HEK293T (cell line): Measurements from ENCODE around the gene HES4.

Source experiments
- CTCF ChIA-PET: fragments of 350-600 bp; formaldehyde crosslinking; extraction: SDS; loops from one replicate; lab custom pipeline; 2021; ENCODE audit warnings: antibody characterized with exemption, inconsistent platforms; lab: Yijun Ruan, JAX
- POLR2A ChIA-PET: fragments of 350-600 bp; formaldehyde crosslinking; extraction: SDS; loops from one replicate; lab custom pipeline; 2020; ENCODE audit warnings: antibody characterized with exemption, inconsistent platforms; lab: Yijun Ruan, JAX
- DNase-seq: peaks from one replicate; pipeline ENCODE4 v3.0.0; 2012; ENCODE audit warnings: mixed read lengths; ENCODE audit errors: extremely low spot score
- ARNT ChIP-seq: fragments of 450-650 bp; IDR thresholded peaks from 2 replicates; pipeline ENCODE4 v1.6.1; 2017; ENCODE audit warnings: mild to moderate bottlenecking
- BHLHE40 ChIP-seq: fragments of 450-650 bp; IDR thresholded peaks from 2 replicates; pipeline ENCODE4 v1.6.1; 2016; ENCODE audit warnings: mild to moderate bottlenecking, moderate library complexity, borderline replicate concordance
- CTBP1 ChIP-seq: fragments of 450-650 bp; IDR thresholded peaks from 2 replicates; pipeline ENCODE4 v1.6.1; 2016; ENCODE audit warnings: borderline replicate concordance
- ELF4 ChIP-seq: fragments of 450-650 bp; IDR thresholded peaks from 2 replicates; pipeline ENCODE4 v1.6.1; 2017; ENCODE audit warnings: antibody characterized with exemption
- FOXA1 ChIP-seq: fragments of 450-650 bp; IDR thresholded peaks from 2 replicates; pipeline ENCODE4 v1.6.1; 2016; ENCODE audit warnings: mild to moderate bottlenecking
- FOXK2 ChIP-seq: fragments of 450-650 bp; IDR thresholded peaks from 2 replicates; pipeline ENCODE4 v1.6.1; 2016; ENCODE audit warnings: mild to moderate bottlenecking
- FOXM1 ChIP-seq: fragments of 450-650 bp; IDR thresholded peaks from 2 replicates; pipeline ENCODE4 v1.6.1; 2017; ENCODE audit warnings: mild to moderate bottlenecking, borderline replicate concordance
- HDGF ChIP-seq: fragments of 450-650 bp; IDR thresholded peaks from 2 replicates; pipeline ENCODE4 v1.6.1; 2017; ENCODE audit warnings: antibody characterized with exemption, borderline replicate concordance
- L3MBTL2 ChIP-seq: fragments of 450-650 bp; conservative IDR thresholded peaks from 2 replicates; pipeline ENCODE4 v1.6.1; 2016; ENCODE audit warnings: mild to moderate bottlenecking
- LEF1 ChIP-seq: fragments of 450-650 bp; IDR thresholded peaks from 2 replicates; pipeline ENCODE4 v1.6.1; 2017; ENCODE audit warnings: mild to moderate bottlenecking, borderline replicate concordance
- NFRKB ChIP-seq: fragments of 450-650 bp; IDR thresholded peaks from 2 replicates; pipeline ENCODE4 v1.6.1; 2016; ENCODE audit warnings: mild to moderate bottlenecking, moderate library complexity
- SP1 ChIP-seq: fragments of 450-650 bp; IDR thresholded peaks from 2 replicates; pipeline ENCODE4 v1.6.1; 2017
- SUZ12 ChIP-seq: fragments of 450-650 bp; IDR thresholded peaks from 2 replicates; pipeline ENCODE4 v1.6.1; 2016; ENCODE audit warnings: mild to moderate bottlenecking
- TARDBP ChIP-seq: fragments of 450-650 bp; IDR thresholded peaks from 2 replicates; pipeline ENCODE4 v1.6.1; 2016
- ZNF384 ChIP-seq: fragments of 450-650 bp; IDR thresholded peaks from 2 replicates; pipeline ENCODE4 v1.6.1; 2016
- TF ChIP-seq, protein P1 (sequence below): fragments of 450-650 bp; IDR thresholded peaks from 2 replicates; pipeline ENCODE4 v1.6.1; 2016

HES4 gene

DNA sequence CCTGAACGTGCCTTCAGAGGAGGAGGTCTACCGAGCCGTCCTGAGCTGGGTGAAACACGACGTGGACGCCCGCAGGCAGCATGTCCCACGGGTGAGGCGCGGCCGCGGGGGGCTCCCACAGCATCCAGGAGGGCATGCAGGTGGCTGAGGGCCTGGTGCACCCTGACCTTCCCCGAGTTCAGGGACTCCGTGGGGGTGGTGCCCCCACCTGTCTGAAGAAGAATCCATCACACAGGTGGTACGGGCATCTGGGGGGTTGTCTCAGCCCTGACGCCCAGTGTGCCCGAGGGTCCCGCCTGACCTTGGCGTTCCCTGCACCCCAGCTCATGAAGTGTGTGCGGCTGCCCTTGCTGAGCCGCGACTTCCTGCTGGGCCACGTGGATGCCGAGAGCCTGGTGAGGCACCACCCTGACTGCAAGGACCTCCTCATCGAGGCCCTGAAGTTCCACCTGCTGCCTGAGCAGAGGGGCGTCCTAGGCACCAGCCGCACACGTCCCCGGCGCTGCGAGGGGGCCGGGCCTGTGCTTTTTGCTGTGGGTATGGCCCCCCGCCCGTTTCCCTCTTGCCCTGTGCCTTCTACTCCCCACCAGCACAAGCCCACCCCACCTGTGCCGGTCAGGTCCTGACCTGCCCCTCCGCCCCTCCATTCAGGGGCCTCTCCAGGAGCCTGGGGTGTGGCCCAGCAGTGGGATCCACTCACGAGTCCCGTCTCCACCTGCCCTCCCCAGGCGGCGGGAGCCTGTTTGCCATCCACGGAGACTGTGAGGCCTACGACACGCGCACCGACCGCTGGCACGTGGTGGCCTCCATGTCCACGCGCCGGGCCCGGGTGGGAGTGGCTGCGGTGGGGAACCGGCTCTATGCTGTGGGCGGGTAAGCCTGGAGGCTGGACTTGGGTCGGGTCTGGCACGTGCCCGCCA is 37.3 kb downstream of the HES4 start:
- no peak for DNase-seq
- CTCF ChIA-PET = no interaction called here
- POLR2A ChIA-PET = interaction anchor here (1.0 kb wide), 1 partner anchor 21 kb away, joined by 3 read pairs; no protein-coding TSS in a partner anchor
- TF ChIP-seq SUZ12 (no peak), SP1 (no peak), ELF4 (no peak), ARNT (no peak), LEF1 (no peak), BHLHE40 (no peak), FOXK2 (no peak), NFRKB (no peak), ZNF384 (no peak)
- TF ChIP-seq, protein P1, sequence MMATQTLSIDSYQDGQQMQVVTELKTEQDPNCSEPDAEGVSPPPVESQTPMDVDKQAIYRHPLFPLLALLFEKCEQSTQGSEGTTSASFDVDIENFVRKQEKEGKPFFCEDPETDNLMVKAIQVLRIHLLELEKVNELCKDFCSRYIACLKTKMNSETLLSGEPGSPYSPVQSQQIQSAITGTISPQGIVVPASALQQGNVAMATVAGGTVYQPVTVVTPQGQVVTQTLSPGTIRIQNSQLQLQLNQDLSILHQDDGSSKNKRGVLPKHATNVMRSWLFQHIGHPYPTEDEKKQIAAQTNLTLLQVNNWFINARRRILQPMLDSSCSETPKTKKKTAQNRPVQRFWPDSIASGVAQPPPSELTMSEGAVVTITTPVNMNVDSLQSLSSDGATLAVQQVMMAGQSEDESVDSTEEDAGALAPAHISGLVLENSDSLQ = no peak

DNA sequence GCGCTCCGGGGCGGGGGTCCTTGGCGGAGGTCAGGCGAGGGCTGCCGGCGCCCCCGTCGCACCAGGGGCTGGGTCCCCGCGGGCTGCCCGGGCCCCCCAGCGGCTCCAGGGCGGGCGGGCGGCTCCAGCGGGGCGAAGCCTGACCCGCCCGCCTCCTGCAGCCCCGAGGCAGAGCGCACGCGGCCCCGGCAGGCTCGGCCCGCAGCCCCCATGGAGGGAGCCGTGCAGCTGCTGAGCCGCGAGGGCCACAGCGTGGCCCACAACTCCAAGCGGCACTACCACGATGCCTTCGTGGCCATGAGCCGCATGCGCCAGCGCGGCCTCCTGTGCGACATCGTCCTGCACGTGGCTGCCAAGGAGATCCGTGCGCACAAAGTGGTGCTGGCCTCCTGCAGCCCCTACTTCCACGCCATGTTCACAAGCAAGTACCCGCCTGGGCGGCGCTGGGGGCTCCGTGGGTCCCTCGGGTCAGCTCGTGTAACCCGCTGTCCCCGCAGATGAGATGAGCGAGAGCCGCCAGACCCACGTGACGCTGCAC is 38.7 kb downstream of the HES4 start:
- ChIA-PET POLR2A (interaction anchor here (1.2 kb wide), 1 partner anchor 17 kb away, joined by 4 read pairs; no protein-coding TSS in a partner anchor), CTCF (no interaction called here)
- TF ChIP-seq L3MBTL2 (peak; percentile 87), ELF4 (no peak)
- peak; percentile 46 for DNase-seq

DNA sequence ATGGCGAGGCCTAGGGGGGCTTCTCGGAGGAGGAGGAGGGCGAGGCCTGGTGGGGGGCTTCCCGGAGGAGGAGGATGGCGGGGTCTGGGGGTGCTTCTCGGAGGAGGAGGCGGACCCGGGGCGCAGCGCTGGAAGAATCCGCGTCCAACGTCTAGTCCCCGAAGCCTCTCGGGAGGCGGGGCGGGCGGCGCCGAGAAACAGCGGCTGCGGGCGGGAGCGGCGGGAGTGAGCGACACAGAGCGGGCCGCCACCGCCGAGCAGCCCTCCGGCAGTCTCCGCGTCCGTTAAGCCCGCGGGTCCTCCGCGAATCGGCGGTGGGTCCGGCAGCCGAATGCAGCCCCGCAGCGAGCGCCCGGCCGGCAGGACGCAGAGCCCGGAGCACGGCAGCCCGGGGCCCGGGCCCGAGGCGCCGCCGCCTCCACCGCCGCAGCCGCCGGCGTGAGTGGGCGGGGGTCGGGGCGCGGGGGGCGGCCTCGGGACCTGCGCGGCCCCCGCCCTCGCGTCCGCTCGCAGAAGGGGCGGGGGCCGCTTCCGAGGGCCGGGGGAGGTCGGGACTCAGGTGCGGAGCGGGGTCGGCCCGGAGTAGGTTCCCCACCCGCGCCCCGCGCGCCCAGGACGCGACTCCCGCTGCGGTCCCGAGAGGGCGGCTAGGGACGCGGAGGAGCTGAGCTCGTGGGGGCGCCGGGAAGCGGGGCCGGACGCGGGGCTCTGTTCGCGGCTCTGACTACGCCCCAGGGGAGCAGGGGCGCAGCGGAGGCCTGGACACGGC is 39.4 kb downstream of the HES4 start, which contains the start of gene KLHL17:
Gene KLHL17, plus strand, starts transcription at position 222 of the 769 bp plus-strand sequence. Its CDS starts 110 bp downstream, at position 332.
- TF ChIP-seq, protein P1 = no peak; the same call in 1 of the 2 replicates
- TF ChIP-seq FOXM1 (peak; percentile 90), SUZ12 (no peak), NFRKB (no peak)
- POLR2A ChIA-PET = interaction anchor here (1.2 kb wide), 1 partner anchor 16 kb away, joined by 4 read pairs; no protein-coding TSS in a partner anchor
- DNase-seq = peak; percentile 82
- CTCF ChIA-PET = no interaction called here

DNA sequence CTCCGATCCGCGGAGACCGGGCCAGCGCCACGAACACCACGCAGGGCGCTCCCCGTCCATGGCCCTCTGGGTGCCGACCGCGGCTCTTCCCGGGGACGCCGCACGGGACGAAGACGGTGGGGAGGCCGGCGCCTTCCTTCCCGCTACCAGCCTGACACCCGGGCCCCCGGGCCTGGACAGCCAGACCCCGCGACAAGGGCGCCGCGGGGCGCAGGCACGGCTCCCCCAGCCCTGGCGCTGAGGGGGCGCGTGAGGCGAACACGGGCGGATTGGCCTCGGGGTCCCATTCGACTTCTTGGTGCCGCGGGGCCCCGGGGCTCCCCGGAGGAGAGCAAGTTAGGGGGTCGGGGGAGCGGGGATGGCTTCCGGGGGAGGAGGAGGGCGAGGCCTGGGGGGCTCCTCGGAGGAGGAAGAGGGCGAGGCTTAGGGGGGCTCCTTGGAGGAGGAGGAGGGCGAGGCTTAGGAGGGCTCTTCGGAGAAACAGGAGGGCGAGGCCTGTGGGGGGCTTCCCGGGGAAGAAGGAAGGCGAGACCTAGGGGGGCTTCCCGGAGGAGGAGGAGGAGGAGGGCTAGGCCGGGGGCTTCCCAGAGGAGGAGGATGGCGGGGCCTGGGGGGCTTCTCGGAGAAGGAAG is 40.0 kb downstream of the HES4 start:
- TF ChIP-seq TARDBP (no peak), L3MBTL2 (no peak), LEF1 (no peak)
- DNase-seq = no peak
- ChIA-PET POLR2A (interaction anchor here (0.8 to 1.8 kb wide), 5 partner anchors 16 to 38 kb away, joined by 3 to 7 read pairs (median 4); no protein-coding TSS in a partner anchor), CTCF (no interaction called here)

DNA sequence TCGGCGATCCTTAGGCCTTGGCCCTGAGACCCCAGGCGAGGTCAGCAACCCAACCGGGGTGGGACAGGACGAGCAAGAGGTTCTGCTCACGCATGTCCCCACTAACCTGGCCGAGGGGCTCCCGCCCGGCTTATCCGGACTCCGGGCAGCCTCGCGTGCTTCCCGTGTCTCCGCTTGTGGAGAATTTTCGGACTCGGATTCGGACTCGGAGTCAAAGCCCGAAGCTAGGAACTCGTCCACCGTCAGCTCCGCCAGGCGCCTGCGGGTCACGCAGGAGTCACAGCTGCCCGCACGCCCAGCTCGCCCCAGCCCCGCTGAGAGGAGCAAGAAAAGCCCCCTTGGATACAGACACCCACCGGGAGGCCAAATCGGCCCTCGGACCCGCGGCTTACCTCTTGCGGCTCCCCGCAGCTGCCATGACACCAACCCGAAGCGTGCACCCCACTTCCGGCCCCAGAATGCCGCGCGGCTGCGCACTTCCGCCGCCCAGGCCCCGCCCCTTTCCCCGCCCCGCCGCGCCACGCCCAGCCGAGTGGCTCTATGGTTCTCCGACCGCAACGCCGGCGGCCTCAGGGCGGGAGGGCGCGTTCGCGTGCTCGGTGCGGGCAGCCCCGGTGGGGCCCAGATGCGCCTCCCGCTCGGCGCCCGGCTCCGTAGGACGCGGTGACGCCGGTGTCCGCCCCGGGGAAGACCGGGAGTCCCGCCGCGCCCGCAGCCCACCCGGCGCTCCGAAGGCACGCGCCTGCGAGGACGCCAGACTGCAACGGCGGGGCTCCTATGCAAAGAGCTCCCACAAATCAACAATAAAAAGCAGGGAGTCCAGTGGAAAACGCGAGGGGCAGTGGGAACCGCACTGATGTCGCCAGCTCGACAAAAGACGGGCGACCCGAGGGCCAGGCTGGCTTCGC is 40.8 kb downstream of the HES4 start, which contains the start of gene NOC2L:
Gene NOC2L, minus strand, starts transcription at position 434 of the 908 bp plus-strand sequence. Its CDS starts 16 bp downstream, at position 418.
- POLR2A ChIA-PET = interaction anchor here (0.8 to 1.8 kb wide), 6 partner anchors 13 to 39 kb away, joined by 3 to 7 read pairs (median 4); no protein-coding TSS in a partner anchor
- TF ChIP-seq FOXM1 (no peak), ELF4 (peak; percentile 50; the same call in 1 of the 2 replicates), L3MBTL2 (peak; percentile 52), NFRKB (no peak), TARDBP (no peak), HDGF (no peak), ARNT (no peak), ZNF384 (no peak), CTBP1 (no peak), BHLHE40 (no peak), SUZ12 (no peak), FOXK2 (no peak), SP1 (no peak), LEF1 (no peak), FOXA1 (no peak)
- TF ChIP-seq, protein P1 = no peak
- peak; percentile 91 for DNase-seq
- CTCF ChIA-PET = no interaction called here
